GM23248 (cell line): ENCODE data around the gene ALDH5A1.

Source experiments
- EZH2 ChIP-seq: fragments of 200-600 bp; sonication (generic); IDR thresholded peaks from 2 replicates; pipeline ENCODE4 v1.6.1; 2018; ENCODE audit warnings: antibody characterized with exemption, mild to moderate bottlenecking; ENCODE audit not compliant: insufficient read depth, poor library complexity, severe bottlenecking
- EZH2phosphoT487 ChIP-seq: fragments of 200-600 bp; sonication (generic); IDR thresholded peaks from 2 replicates; pipeline ENCODE4 v1.6.1; 2018; ENCODE audit warnings: antibody characterized with exemption, moderate library complexity, mild to moderate bottlenecking, low read depth; ENCODE audit not compliant: insufficient read depth

DNA sequence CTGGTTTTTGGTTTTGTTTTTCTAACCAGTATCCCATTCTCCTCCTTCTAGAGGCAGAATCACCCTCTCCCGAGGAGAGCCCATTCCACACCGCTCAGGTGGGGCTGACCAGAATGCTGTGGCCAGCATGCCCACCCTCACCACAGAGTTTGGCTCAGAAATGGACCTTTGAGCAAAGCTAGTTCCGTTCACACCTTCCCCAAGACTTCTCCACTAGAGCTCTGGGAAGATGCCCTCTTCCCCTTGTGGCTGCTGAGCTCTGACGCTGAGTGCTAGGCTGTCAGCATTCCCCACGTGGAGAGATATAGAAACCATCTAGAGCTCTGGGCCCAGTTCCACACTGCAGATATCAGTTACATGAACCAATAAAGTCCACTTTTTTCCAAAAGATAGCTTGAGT lies 13.3 kb upstream of the ALDH5A1 start:
- no peak for TF ChIP-seq EZH2phosphoT487
- TF ChIP-seq EZH2: no peak
